ENCODE results near the gene ID2. TPM values are rescaled to one million over a fixed set of nuclear protein-coding genes. Genes with fewer than 3 reads are reported as not detected.

Gene ID2
- total and polyA plus RNA-seq, 4 experiments from 2014 or later, result 50.8 to 191 (median 97.2) TPM

DNA sequence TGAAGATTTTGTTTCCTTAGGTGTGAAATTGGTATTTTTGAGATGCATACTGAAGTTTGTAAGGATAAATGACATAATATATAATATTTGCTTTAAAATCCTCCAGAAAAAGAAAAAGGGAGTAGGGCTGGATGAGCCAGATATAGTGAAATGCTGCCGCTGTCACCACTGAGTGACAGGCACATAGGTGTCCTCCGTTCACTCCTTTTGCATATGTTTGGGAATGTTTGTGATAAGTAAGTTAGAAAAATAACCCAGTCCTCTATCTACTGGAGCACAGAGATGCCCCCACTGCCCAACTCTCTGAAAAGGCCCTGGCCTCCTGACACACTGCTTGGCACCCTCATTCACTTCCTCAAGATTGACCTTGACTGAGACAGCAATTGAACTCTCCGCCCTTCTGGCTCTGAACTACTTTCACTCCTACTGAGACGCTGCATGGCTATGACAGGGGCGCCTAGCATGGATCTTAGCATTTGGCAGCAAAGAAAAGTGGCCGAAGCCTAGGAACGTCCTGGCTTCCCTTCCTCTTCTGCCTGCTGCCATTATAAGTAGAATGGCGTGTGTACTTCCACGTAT, 10.1 kb downstream of the ID2 start:
- POLR2A ChIA-PET (ENCODE audit: partially characterized antibody), result no interaction called here
- peaks cover 0 to 4% (median 0%) of the 10 kb centered on the region in 8 donors for H3K9me3 Mint-ChIP-seq
- H3K27me3 Mint-ChIP-seq, result peaks cover 17 to 18% of the 10 kb centered on the region in 2 donors
- H3K27ac ChIP-seq (ENCODE audit: low read depth, low read length), result no peak overlapping the region
- H3K4me1 ChIP-seq (ENCODE audit: insufficient read depth, low read length), result peaks cover 7% of the 10 kb centered on the region
- H3K36me3 ChIP-seq (ENCODE audit: insufficient read depth, low read length), result no peaks in the 10 kb centered on the region
- peaks cover 3 to 5% (median 4%) of the 10 kb centered on the region in 4 donors for H3K4me1 Mint-ChIP-seq
- CTCF ChIA-PET (ENCODE audit: partially characterized antibody), result interaction anchor here (2.3 kb wide), 1 partner anchor 1264 kb away, joined by 6 read pairs; no protein-coding TSS in a partner anchor
- intact Hi-C loops (cut with micrococcal nuclease), result no loop called here
- H3K27me3 ChIP-seq (ENCODE audit: insufficient read depth, low read length), result peaks cover 12% of the 10 kb centered on the region
- H3K36me3 Mint-ChIP-seq, result no peaks in the 10 kb centered on the region
- no peak for DNase-seq
- H3K4me3 ChIP-seq (ENCODE audit: low read length in 2 of 2), result no peak overlapping the region
- no peak overlapping the region for H3K4me3 Mint-ChIP-seq
- no peak overlapping the region for H3K27ac Mint-ChIP-seq
- H3K9me3 ChIP-seq (ENCODE audit: control insufficient read depth in 1 of 2, low read length in 2 of 2), result no peaks in the 10 kb centered on the region

DNA sequence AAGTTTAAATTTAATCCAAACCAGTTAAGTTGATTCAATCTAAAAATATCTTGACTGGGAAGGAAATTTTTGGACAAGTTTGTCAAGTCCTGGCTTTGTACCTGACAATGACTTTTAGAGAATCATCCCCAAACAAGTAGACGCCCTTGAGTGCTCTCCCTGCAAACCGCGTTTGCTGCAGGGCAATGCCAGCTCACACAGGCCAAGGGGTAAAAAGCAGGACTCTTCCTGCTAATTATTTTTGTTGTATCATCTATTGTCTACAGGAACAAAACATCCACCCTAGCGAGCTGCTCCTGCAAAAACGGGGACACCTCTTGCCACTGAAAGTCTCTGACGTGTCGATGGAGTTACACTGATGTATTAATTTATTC, 10.9 kb downstream of the ID2 start:
- DNase-seq, result no peak
- Mint-ChIP-seq H3K9me3 (peaks cover 0 to 4% (median 0%) of the 10 kb centered on the region in 8 donors), H3K36me3 (no peaks in the 10 kb centered on the region), H3K27me3 (peaks cover 17 to 18% of the 10 kb centered on the region in 2 donors), H3K4me1 (peaks cover 3 to 5% (median 4%) of the 10 kb centered on the region in 4 donors), H3K27ac (no peak overlapping the region), H3K4me3 (peak overlapping the region in 1 of 8 donors; percentile 17)
- Histone ChIP-seq H3K9me3 (ENCODE audit: control insufficient read depth in 1 of 2, low read length in 2 of 2) (no peaks in the 10 kb centered on the region), H3K4me1 (ENCODE audit: insufficient read depth, low read length) (peaks cover 7% of the 10 kb centered on the region), H3K27me3 (ENCODE audit: insufficient read depth, low read length) (peaks cover 12% of the 10 kb centered on the region), H3K27ac (ENCODE audit: low read depth, low read length) (no peak overlapping the region), H3K36me3 (ENCODE audit: insufficient read depth, low read length) (no peaks in the 10 kb centered on the region), H3K4me3 (ENCODE audit: low read length in 2 of 2) (no peak overlapping the region)
- POLR2A ChIA-PET (ENCODE audit: partially characterized antibody), result interaction anchor here (0.6 kb wide), 1 partner anchor 1020 kb away, joined by 4 read pairs; no protein-coding TSS in a partner anchor
- intact Hi-C loops (cut with micrococcal nuclease), result no loop called here
- CTCF ChIA-PET (ENCODE audit: partially characterized antibody), result interaction anchor here (1.0 to 2.3 kb wide), 2 partner anchors 8 to 1265 kb away, joined by 3 to 6 read pairs; no protein-coding TSS in a partner anchor

DNA sequence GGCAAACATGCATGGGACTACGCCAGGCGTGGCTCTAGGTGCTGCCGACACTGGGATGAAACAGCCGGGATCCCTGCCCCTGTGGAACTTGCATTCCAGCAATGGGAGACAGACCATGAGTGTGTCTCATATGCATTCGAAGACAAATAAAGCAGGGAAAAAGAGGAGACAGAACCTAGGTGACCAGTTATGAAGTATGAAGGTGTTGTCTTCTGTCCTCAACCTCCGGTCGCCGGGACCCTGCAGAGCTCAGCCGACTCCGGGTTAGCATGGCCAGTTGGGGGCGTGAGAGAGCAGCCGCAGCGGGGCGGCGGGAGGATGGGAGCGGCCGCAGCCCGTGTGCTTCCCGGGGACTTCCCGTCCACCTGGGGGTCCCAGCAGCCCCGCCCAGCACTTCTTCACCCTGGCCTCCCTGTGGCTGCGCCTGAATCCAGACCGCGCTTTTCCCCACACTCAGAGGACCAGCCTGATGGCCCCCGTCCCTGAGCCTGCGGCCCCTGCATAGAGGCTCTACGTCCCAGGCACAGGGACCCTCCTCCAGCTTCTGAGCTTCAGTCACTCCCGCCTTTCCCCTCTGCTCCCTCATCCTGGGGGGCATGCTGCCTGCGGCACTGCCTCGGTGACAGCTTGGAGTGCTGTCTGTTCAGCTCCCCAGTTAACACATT, 11.4 kb downstream of the ID2 start:
- intact Hi-C loops (cut with micrococcal nuclease), result no loop called here

DNA sequence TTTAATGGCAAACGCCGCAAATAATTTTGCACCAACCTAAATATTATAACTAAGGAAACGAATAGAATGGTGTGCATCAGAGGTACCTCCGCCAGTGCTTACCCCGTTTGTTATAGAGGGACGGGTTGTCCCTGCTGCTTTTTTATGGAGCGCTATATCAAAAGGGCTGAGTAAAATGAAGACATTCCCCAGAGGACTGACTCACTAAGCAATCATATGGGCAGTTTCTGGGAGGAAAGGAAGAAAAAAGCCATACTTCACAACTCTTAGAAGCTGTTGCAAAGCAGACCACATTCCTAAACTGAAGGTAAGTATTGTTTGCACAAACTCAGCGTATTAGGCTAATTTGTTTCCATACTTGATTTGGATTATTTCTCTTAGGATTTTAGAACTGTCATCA, 12.9 kb downstream of the ID2 start:
- no peak overlapping the region for H3K4me3 ChIP-seq (ENCODE audit: low read length in 2 of 2)
- Mint-ChIP-seq H3K36me3 (no peaks in the 10 kb centered on the region), H3K27me3 (peaks cover 14 to 17% of the 10 kb centered on the region in 2 donors), H3K9me3 (peaks cover 0 to 6% (median 0%) of the 10 kb centered on the region in 8 donors), H3K27ac (no peak overlapping the region), H3K4me1 (peaks cover 3 to 5% (median 4%) of the 10 kb centered on the region in 4 donors), H3K4me3 (no peak overlapping the region)
- DNase-seq, result no peak
- H3K4me1 ChIP-seq (ENCODE audit: insufficient read depth, low read length), result peaks cover 7% of the 10 kb centered on the region
- ChIA-PET POLR2A (ENCODE audit: partially characterized antibody) (no interaction called here), CTCF (ENCODE audit: partially characterized antibody) (no interaction called here)
- intact Hi-C loops (cut with micrococcal nuclease), result no loop called here
- H3K9me3 ChIP-seq (ENCODE audit: control insufficient read depth in 1 of 2, low read length in 2 of 2), result no peaks in the 10 kb centered on the region
- H3K36me3 ChIP-seq (ENCODE audit: insufficient read depth, low read length), result no peaks in the 10 kb centered on the region
- H3K27ac ChIP-seq (ENCODE audit: low read depth, low read length), result no peak overlapping the region
- H3K27me3 ChIP-seq (ENCODE audit: insufficient read depth, low read length), result peaks cover 12% of the 10 kb centered on the region

More for the DNA sequence above, 11.4 kb downstream of the ID2 start:
- Histone ChIP-seq H3K4me1 (ENCODE audit: insufficient read depth, low read length) (peaks cover 7% of the 10 kb centered on the region), H3K27me3 (ENCODE audit: insufficient read depth, low read length) (peaks cover 12% of the 10 kb centered on the region), H3K4me3 (ENCODE audit: low read length in 2 of 2) (no peak overlapping the region), H3K27ac (ENCODE audit: low read depth, low read length) (no peak overlapping the region), H3K9me3 (ENCODE audit: control insufficient read depth in 1 of 2, low read length in 2 of 2) (no peaks in the 10 kb centered on the region), H3K36me3 (ENCODE audit: insufficient read depth, low read length) (no peaks in the 10 kb centered on the region)
- peaks cover 17 to 18% of the 10 kb centered on the region in 2 donors for H3K27me3 Mint-ChIP-seq
- peak overlapping the region in 3 of 8 donors; percentile 25 to 33 (median 31) for H3K4me3 Mint-ChIP-seq
- POLR2A ChIA-PET (ENCODE audit: partially characterized antibody), result no interaction called here
- CTCF ChIA-PET (ENCODE audit: partially characterized antibody), result interaction anchor here (1.0 to 2.3 kb wide), 2 partner anchors 8 to 1265 kb away, joined by 3 to 6 read pairs; no protein-coding TSS in a partner anchor
- peak in 1 of 5 donors; percentile 28 for DNase-seq
- H3K27ac Mint-ChIP-seq, result no peak overlapping the region
- no peaks in the 10 kb centered on the region for H3K36me3 Mint-ChIP-seq
- H3K4me1 Mint-ChIP-seq, result peaks cover 3 to 5% (median 4%) of the 10 kb centered on the region in 4 donors
- peaks cover 0 to 6% (median 0%) of the 10 kb centered on the region in 8 donors for H3K9me3 Mint-ChIP-seq

DNA sequence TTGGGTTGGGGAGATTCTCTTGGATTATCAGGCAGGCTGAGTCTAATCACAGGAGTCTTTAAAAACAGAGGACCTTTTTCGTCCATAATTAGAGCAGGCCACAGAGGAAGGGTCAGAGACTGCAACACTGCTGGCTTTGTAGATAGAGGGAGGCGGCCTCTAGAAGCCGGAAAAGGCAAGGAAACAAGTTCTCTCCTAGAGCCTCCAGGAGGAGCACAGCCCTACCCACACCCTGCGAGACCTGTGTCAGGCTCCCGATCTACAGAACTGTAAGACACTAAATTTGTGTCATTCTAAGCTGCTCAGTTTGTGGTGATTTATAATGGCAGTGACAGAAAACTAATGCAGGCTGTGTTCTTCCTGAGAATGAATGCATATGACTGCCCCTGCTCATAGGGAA, 15.3 kb downstream of the ID2 start:
- no peak overlapping the region for H3K27ac ChIP-seq (ENCODE audit: low read depth, low read length)
- CTCF ChIA-PET (ENCODE audit: partially characterized antibody), result interaction anchor here (1.2 kb wide), 1 partner anchor 9 kb away, joined by 4 read pairs; no protein-coding TSS in a partner anchor
- intact Hi-C loops (cut with micrococcal nuclease), result no loop called here

DNA sequence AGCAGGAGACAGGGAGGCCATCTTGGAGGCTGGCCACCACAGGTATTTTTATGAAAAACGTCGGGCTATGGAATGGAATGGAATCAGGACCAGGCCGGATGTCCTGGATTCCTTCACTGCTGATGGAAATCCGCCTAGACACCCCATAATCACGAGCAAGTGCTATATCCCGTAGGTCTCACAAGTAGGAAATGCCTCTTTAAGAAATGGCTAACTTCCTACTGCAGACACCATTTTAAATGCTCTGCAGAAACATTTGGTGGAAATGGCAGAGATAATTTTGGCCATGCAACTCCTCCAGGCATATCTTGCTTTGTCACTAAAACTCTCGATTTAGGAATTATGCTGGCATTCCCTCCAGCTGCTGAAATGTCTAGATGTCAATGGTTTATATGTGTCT, 18.0 kb downstream of the ID2 start:
- no peaks in the 10 kb centered on the region for H3K9me3 ChIP-seq (ENCODE audit: control insufficient read depth in 1 of 2, low read length in 2 of 2)
- no peak overlapping the region for H3K27ac Mint-ChIP-seq
- ChIA-PET POLR2A (ENCODE audit: partially characterized antibody) (no interaction called here), CTCF (ENCODE audit: partially characterized antibody) (no interaction called here)
- no peaks in the 10 kb centered on the region for H3K36me3 ChIP-seq (ENCODE audit: insufficient read depth, low read length)
- H3K9me3 Mint-ChIP-seq, result peaks cover 0 to 6% (median 0%) of the 10 kb centered on the region in 8 donors
- no peaks in the 10 kb centered on the region for H3K27me3 ChIP-seq (ENCODE audit: insufficient read depth, low read length)
- no peak overlapping the region for H3K4me3 ChIP-seq (ENCODE audit: low read length in 2 of 2)
- H3K4me1 ChIP-seq (ENCODE audit: insufficient read depth, low read length), result no peaks in the 10 kb centered on the region
- H3K36me3 Mint-ChIP-seq, result no peaks in the 10 kb centered on the region
- H3K4me3 Mint-ChIP-seq, result no peak overlapping the region
- peaks cover 0 to 4% of the 10 kb centered on the region in 2 donors for H3K27me3 Mint-ChIP-seq
- no peaks in the 10 kb centered on the region for H3K4me1 Mint-ChIP-seq
- no peak overlapping the region for H3K27ac ChIP-seq (ENCODE audit: low read depth, low read length)
- intact Hi-C loops (cut with micrococcal nuclease), result no loop called here
- no peak for DNase-seq

More for the DNA sequence above, 15.3 kb downstream of the ID2 start:
- Histone ChIP-seq H3K4me3 (ENCODE audit: low read length in 2 of 2) (no peak overlapping the region), H3K9me3 (ENCODE audit: control insufficient read depth in 1 of 2, low read length in 2 of 2) (no peaks in the 10 kb centered on the region), H3K27me3 (ENCODE audit: insufficient read depth, low read length) (peaks cover 3% of the 10 kb centered on the region), H3K4me1 (ENCODE audit: insufficient read depth, low read length) (peaks cover 7% of the 10 kb centered on the region), H3K36me3 (ENCODE audit: insufficient read depth, low read length) (no peaks in the 10 kb centered on the region)
- Mint-ChIP-seq H3K4me3 (no peak overlapping the region), H3K9me3 (peaks cover 0 to 6% (median 0%) of the 10 kb centered on the region in 8 donors), H3K27me3 (peaks cover 4 to 7% of the 10 kb centered on the region in 2 donors), H3K4me1 (peaks cover 0 to 5% (median 3%) of the 10 kb centered on the region in 4 donors), H3K36me3 (no peaks in the 10 kb centered on the region), H3K27ac (no peak overlapping the region)
- DNase-seq, result no peak
- POLR2A ChIA-PET (ENCODE audit: partially characterized antibody), result no interaction called here

DNA sequence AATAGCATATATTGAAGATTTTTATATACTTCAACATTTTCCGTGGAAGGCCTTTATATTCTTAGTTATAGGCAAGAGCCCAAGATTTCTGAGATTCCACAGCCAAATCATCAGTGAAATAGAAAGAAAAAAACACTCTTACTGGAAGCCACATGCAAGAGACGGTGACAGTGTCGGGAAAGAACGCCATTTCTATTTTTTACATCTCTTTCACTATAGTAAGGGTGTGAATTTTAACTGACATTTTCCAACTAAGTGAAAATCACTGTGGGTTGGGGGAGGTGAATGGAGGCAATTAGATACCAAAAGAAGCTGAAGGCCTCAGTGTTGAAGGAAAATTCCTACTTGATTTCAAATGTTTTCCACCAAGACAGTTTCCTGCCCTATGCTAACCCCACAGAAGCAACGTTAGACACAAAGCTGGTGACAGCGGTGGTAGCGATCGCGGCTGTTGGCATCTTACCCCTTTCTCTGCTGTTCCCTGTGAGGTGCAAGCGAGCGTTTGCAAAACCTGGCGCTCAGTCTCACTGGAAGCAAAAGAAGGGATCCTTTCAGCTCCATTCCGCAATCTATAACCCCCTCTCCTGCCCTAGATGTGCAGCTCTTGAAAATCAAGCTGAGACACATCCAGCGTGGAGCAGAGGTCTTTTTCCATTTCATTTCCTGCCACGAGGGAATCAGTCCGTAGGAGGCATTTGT, 20.0 kb downstream of the ID2 start:
- ChIA-PET CTCF (ENCODE audit: partially characterized antibody) (no interaction called here), POLR2A (ENCODE audit: partially characterized antibody) (no interaction called here)
- Mint-ChIP-seq H3K27me3 (peaks cover 0 to 5% of the 10 kb centered on the region in 2 donors), H3K4me1 (no peaks in the 10 kb centered on the region), H3K9me3 (peaks cover 0 to 5% (median 0%) of the 10 kb centered on the region in 8 donors), H3K27ac (no peak overlapping the region), H3K36me3 (no peaks in the 10 kb centered on the region), H3K4me3 (no peak overlapping the region)
- Histone ChIP-seq H3K4me3 (ENCODE audit: low read length in 2 of 2) (no peak overlapping the region), H3K4me1 (ENCODE audit: insufficient read depth, low read length) (no peaks in the 10 kb centered on the region), H3K27me3 (ENCODE audit: insufficient read depth, low read length) (no peaks in the 10 kb centered on the region), H3K36me3 (ENCODE audit: insufficient read depth, low read length) (no peaks in the 10 kb centered on the region), H3K27ac (ENCODE audit: low read depth, low read length) (no peak overlapping the region), H3K9me3 (ENCODE audit: control insufficient read depth in 1 of 2, low read length in 2 of 2) (no peaks in the 10 kb centered on the region)
- no peak for DNase-seq
- intact Hi-C loops (cut with micrococcal nuclease), result no loop called here
